ENCODE measurements around the gene CAPSL.
"Not testable (repeated sequence)": the region's sequence is repeated elsewhere in the genome, so short reads cannot be mapped to it uniquely, and the experiment has no call there.

CAPSL gene

GRCh38 chr5:35904443-35905132 lies 33.8 kb downstream of the CAPSL start:
- no peak for DNase-seq (ENCODE audit: low read depth)

- no peak for DNase-seq (ENCODE audit: low read depth)
Observed at GRCh38 chr5:35903631-35904203, 34.7 kb downstream of the CAPSL start.

- no peak for DNase-seq (ENCODE audit: low read depth)
Observed at GRCh38 chr5:35902046-35902672, 36.3 kb downstream of the CAPSL start.

GRCh38 chr5:35900972-35901695 lies 37.3 kb downstream of the CAPSL start:
- no peak for DNase-seq (ENCODE audit: low read depth)

- no peak for DNase-seq (ENCODE audit: low read depth)
Observed at GRCh38 chr5:35899800-35900199, 38.6 kb downstream of the CAPSL start.

GRCh38 chr5:35898952-35899660 lies 39.3 kb downstream of the CAPSL start:
- no peak for DNase-seq (ENCODE audit: low read depth)

- DNase-seq (ENCODE audit: low read depth) = no peak
Observed at GRCh38 chr5:35894131-35894530, 44.3 kb downstream of the CAPSL start.

- DNase-seq (ENCODE audit: low read depth) = not testable (repeated sequence)
Observed at GRCh38 chr5:35892799-35893198, 45.6 kb downstream of the CAPSL start.

GRCh38 chr5:35890021-35891020 lies 48.1 kb downstream of the CAPSL start:
- DNase-seq (ENCODE audit: low read depth) = no peak

GRCh38 chr5:35887321-35888100 lies 50.9 kb downstream of the CAPSL start:
- no peak for DNase-seq (ENCODE audit: low read depth)

GRCh38 chr5:35886381-35886780 lies 52.0 kb downstream of the CAPSL start:
- no peak for DNase-seq (ENCODE audit: low read depth)

- DNase-seq (ENCODE audit: low read depth) = no peak
Observed at GRCh38 chr5:35884773-35885172, 53.6 kb downstream of the CAPSL start.

GRCh38 chr5:35884191-35884769 lies 54.1 kb downstream of the CAPSL start:
- no peak for DNase-seq (ENCODE audit: low read depth)

- no peak for DNase-seq (ENCODE audit: low read depth)
Observed at GRCh38 chr5:35881758-35882157, 56.7 kb downstream of the CAPSL start.

GRCh38 chr5:35880156-35880555 lies 58.3 kb downstream of the CAPSL start:
- DNase-seq (ENCODE audit: low read depth) = peak; percentile 26

- no peak for DNase-seq (ENCODE audit: low read depth)
Observed at GRCh38 chr5:35879649-35880048, 58.8 kb downstream of the CAPSL start.

GRCh38 chr5:35879096-35879495 lies 59.3 kb downstream of the CAPSL start:
- no peak for DNase-seq (ENCODE audit: low read depth)

GRCh38 chr5:35878079-35878478 lies 60.3 kb downstream of the CAPSL start:
- DNase-seq (ENCODE audit: low read depth) = no peak

- no peak for DNase-seq (ENCODE audit: low read depth)
Observed at GRCh38 chr5:35877655-35878054, 60.8 kb downstream of the CAPSL start.

GRCh38 chr5:35876922-35877321 lies 61.5 kb downstream of the CAPSL start:
- no peak for DNase-seq (ENCODE audit: low read depth)

Measured in CMK (cell line).